Transverse colon (tissue), 3 donors: ENCODE data around the gene MYL6B.

Experiments used
- CTCF ChIP-seq, 5 experiments: fragments of 200-600 bp in 3 of 5; fragments of 450-650 bp in 2 of 5; sonication (generic) in 3 of 5; IDR thresholded peaks; 1 replicate in 2 of 5; 2 replicates in 3 of 5; pipeline ENCODE4 v1.5.1; 2016 to 2017; ENCODE audit warnings: antibody characterized with exemption in 5 of 5, inconsistent platforms in 3 of 5, mild to moderate bottlenecking in 2 of 5, moderate library complexity in 1 of 5
- POLR2A ChIP-seq: fragments of 450-650 bp; IDR thresholded peaks from one replicate; pipeline ENCODE4 v1.6.1; 2016; ENCODE audit warnings: antibody characterized with exemption, mild to moderate bottlenecking, moderate library complexity

- no peak for TF ChIP-seq CTCF (IDR thresholded peaks at IDR 0.05)
- TF ChIP-seq POLR2A = no peak
Measured at GRCh38 chr12:56118688-56119357, 33.6 kb upstream of the MYL6B start.
